ENCODE data around the gene ZNF574.

The ZNF574 gene

GRCh38 chr19:42123765-42124164 lies 47.8 kb downstream of the ZNF574 start:
- TF ChIP-seq USF1 (IDR thresholded peaks at IDR 0.05) (no peak), REST (IDR thresholded peaks at IDR 0.05; ENCODE audit: low read depth) (peak; percentile 68)

- TF ChIP-seq FOXM1 (IDR thresholded peaks at IDR 0.05; ENCODE audit: borderline replicate concordance, low read depth): no peak
- TF ChIP-seq, protein P1, sequence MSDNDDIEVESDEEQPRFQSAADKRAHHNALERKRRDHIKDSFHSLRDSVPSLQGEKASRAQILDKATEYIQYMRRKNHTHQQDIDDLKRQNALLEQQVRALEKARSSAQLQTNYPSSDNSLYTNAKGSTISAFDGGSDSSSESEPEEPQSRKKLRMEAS (IDR thresholded peaks at IDR 0.05): no peak
- no peak for TF ChIP-seq CREB1 (IDR thresholded peaks at IDR 0.05; ENCODE audit: low read depth)
- TF ChIP-seq EP300 (IDR thresholded peaks at IDR 0.05; ENCODE audit: borderline replicate concordance): no peak
- TF ChIP-seq REST (IDR thresholded peaks at IDR 0.05; ENCODE audit: low read depth): no peak
- no peak for TF ChIP-seq TEAD4 (IDR thresholded peaks at IDR 0.05)
- TF ChIP-seq YY1 (IDR thresholded peaks at IDR 0.05; ENCODE audit: low read depth): no peak
- TF ChIP-seq NFIC (IDR thresholded peaks at IDR 0.05): no peak
- TF ChIP-seq ZBTB7A (IDR thresholded peaks at IDR 0.05; ENCODE audit: low read depth): no peak
Observed at GRCh38 chr19:42124386-42124901, 48.5 kb downstream of the ZNF574 start.

DNA sequence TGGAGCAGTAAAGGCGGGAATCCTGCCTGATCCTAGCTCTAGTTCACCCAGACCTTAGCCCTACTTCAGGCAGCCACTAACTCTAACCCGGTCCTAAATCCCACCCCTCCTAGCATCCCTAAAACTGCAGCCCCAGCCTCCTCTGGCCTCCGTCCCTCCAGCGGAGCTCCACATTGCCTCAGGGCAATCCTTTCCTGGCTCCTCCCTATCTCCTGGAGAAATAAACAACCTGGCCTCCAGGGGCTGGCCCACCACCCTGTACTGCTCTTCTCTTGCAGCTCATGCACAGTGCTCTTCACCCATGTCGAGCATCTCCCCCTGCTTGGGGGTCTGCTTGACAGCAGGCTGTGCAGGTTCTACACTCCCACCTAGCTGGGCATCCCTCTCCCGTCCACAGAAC lies 49.6 kb downstream of the ZNF574 start:
- no peak for TF ChIP-seq TEAD4 (IDR thresholded peaks at IDR 0.05)
- no peak for TF ChIP-seq REST (IDR thresholded peaks at IDR 0.05; ENCODE audit: low read depth)
- no peak for TF ChIP-seq YY1 (IDR thresholded peaks at IDR 0.05; ENCODE audit: low read depth)
- TF ChIP-seq EP300 (IDR thresholded peaks at IDR 0.05; ENCODE audit: borderline replicate concordance): no peak
- TF ChIP-seq USF1 (IDR thresholded peaks at IDR 0.05): no peak
- no peak for TF ChIP-seq TCF12 (IDR thresholded peaks at IDR 0.05; ENCODE audit: low read depth)
- TF ChIP-seq RAD21 (IDR thresholded peaks at IDR 0.05; ENCODE audit: low read depth): no peak
- TF ChIP-seq EGR1 (IDR thresholded peaks at IDR 0.05): no peak
- no peak for TF ChIP-seq ZBTB7A (IDR thresholded peaks at IDR 0.05; ENCODE audit: low read depth)
- no peak for TF ChIP-seq CEBPB (IDR thresholded peaks at IDR 0.05)
- TF ChIP-seq, protein P1 (IDR thresholded peaks at IDR 0.05): no peak
- no peak for TF ChIP-seq TAF1 (IDR thresholded peaks at IDR 0.05; ENCODE audit: low read depth)
- TF ChIP-seq NFIC (IDR thresholded peaks at IDR 0.05): no peak
- TF ChIP-seq FOXM1 (IDR thresholded peaks at IDR 0.05; ENCODE audit: borderline replicate concordance, low read depth): no peak
- TF ChIP-seq CREB1 (IDR thresholded peaks at IDR 0.05; ENCODE audit: low read depth): no peak

GRCh38 chr19:42126574-42126973 lies 50.6 kb downstream of the ZNF574 start:
- no peak for TF ChIP-seq TAF1 (IDR thresholded peaks at IDR 0.05; ENCODE audit: low read depth)
- TF ChIP-seq REST (IDR thresholded peaks at IDR 0.05; ENCODE audit: low read depth): no peak
- TF ChIP-seq, protein P1 (IDR thresholded peaks at IDR 0.05): no peak
- TF ChIP-seq TCF12 (IDR thresholded peaks at IDR 0.05; ENCODE audit: low read depth): no peak
- no peak for TF ChIP-seq ZBTB7A (IDR thresholded peaks at IDR 0.05; ENCODE audit: low read depth)
- no peak for TF ChIP-seq FOXM1 (IDR thresholded peaks at IDR 0.05; ENCODE audit: borderline replicate concordance, low read depth)
- no peak for TF ChIP-seq USF1 (IDR thresholded peaks at IDR 0.05)
- TF ChIP-seq TEAD4 (IDR thresholded peaks at IDR 0.05): no peak
- no peak for TF ChIP-seq EGR1 (IDR thresholded peaks at IDR 0.05)
- no peak for TF ChIP-seq EP300 (IDR thresholded peaks at IDR 0.05; ENCODE audit: borderline replicate concordance)
- TF ChIP-seq RAD21 (IDR thresholded peaks at IDR 0.05; ENCODE audit: low read depth): no peak
